Measurements from ENCODE around the gene BIK.

- TF ChIP-seq CTCF (IDR thresholded peaks at IDR 0.05): no peak
- no peak for TF ChIP-seq POLR2A (IDR thresholded peaks at IDR 0.05)
These were observed 24.0 kb downstream of the BIK start for GRCh38 chr22:43134553-43134952.
